SK-N-DZ (cell line): ENCODE results near the gene TXLNA.

ENCODE experiments used
- DNase-seq: peaks from one replicate; pipeline ENCODE4 v3.0.0-alpha.2; 2015; ENCODE audit warnings: low spot score

The TXLNA gene

DNA sequence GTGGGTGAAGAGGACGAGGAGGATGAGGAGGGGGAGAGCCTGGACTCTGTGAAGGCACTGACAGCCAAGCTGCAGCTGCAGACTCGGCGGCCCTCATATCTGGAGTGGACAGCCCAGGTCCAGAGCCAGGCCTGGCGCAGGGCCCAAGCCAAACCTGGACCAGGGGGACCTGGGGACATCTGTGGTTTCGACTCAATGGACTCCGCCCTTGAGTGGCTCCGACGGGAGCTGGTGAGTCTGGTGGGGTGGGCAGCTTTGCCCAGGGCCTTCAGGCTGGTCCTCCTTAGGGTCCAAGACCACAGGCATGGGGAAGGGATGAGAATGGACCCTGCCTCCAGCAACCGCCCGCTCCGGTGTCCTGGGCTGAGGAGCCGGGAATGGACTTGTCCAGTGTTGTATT is 68.0 kb downstream of the TXLNA start:
- DNase-seq, result no peak
